K562 (cell line): Measurements from ENCODE around the gene ATP6V0E2. TPM values are rescaled to one million over a fixed set of nuclear protein-coding genes. Genes with fewer than 3 reads are reported as not detected.

Source experiments
- ATAC-seq: fragments of 200-7000 bp; cut with Tn5 transposase; 3 replicates; pipeline ENCODE4 v1.9.1; 2020; ENCODE audit warnings: moderate library complexity
- BruUV-seq: library from RNA; stranded (reverse); fragments of 400-500 nt; replicated peaks from 2 replicates; lab custom pipeline; 2021; lab: Mats Ljungman, UMichigan
- CTCF ChIA-PET: fragments of 300-600 bp; formaldehyde crosslinking; extraction: SDS; loops from one replicate; lab custom pipeline; 2021; ENCODE audit warnings: low intra/inter-chr PET ratio; lab: Yijun Ruan, JAX
- POLR2A ChIA-PET: fragments of 300-600, 350-650 bp; sonication (Branson Sonifier 250); formaldehyde crosslinking; extraction: SDS; loops from one replicate; lab custom pipeline; 2021; ENCODE audit warnings: antibody characterized with exemption, inconsistent platforms; lab: Yijun Ruan, JAX
- DNase-seq, 4 experiments: peaks; one replicate each; pipeline versions ENCODE4 v3.0.0 to v3.0.0-alpha.2; 2011 to 2018; ENCODE audit warnings: low spot score in 3 of 4, mixed read lengths in 3 of 4; ENCODE audit errors: extremely low read depth in 1 of 4
- FAIRE-seq: peaks from 2 replicates; lab custom pipeline; 2011; peaks lifted over from hg19 to GRCh38; lab: Jason Lieb, UNC
- H2AFZ ChIP-seq: 2 replicates; pipeline ENCODE4 v1.6.0; 2011; ENCODE audit warnings: low read depth, low read length, control low read depth, inconsistent platforms
- H3K27ac ChIP-seq: fragments of 200-600 bp; 3 replicates; pipeline ENCODE4 v1.8.0; 2011; ENCODE audit warnings: low read depth, mild to moderate bottlenecking, control low read depth, inconsistent platforms, low read length, moderate library complexity, mixed read lengths; ENCODE audit errors: extremely low read depth
- H3K27me3 ChIP-seq, 2 experiments: fragments of 300-600 bp in 1 of 2; 2 replicates in 1 of 2; 3 replicates in 1 of 2; pipeline versions ENCODE4 v1.6.0 to v1.8.0; 2011; ENCODE audit warnings: inconsistent platforms in 2 of 2, low read length in 2 of 2, mild to moderate bottlenecking in 1 of 2, mixed read lengths in 1 of 2, moderate library complexity in 1 of 2; ENCODE audit not compliant: control insufficient read depth in 2 of 2, insufficient read depth in 2 of 2
- H3K36me3 ChIP-seq: fragments of 300-600 bp; 3 replicates; pipeline ENCODE4 v1.8.0; 2011; ENCODE audit warnings: mild to moderate bottlenecking, low read length, inconsistent platforms; ENCODE audit not compliant: control insufficient read depth, insufficient read depth
- H3K4me1 ChIP-seq, 2 experiments: fragments of 200-600 bp in 1 of 2; replicated peaks in 1 of 2; 2 replicates in 1 of 2; 3 replicates in 1 of 2; pipeline versions ENCODE4 v1.5.1 to v1.8.0; 2011; ENCODE audit warnings: inconsistent platforms in 2 of 2, low read length in 2 of 2, mild to moderate bottlenecking in 1 of 2, mixed read lengths in 1 of 2, moderate library complexity in 1 of 2; ENCODE audit not compliant: control insufficient read depth in 2 of 2, insufficient read depth in 2 of 2
- H3K4me2 ChIP-seq: 2 replicates; pipeline ENCODE4 v1.6.1; 2011; ENCODE audit warnings: low read length, control low read depth, inconsistent platforms, mixed read lengths; ENCODE audit not compliant: insufficient read depth
- H3K4me3 ChIP-seq: fragments of 200-600 bp; sonication (generic), shearing (Covaris generic); 2 replicates; pipeline ENCODE4 v1.5.1; 2016; ENCODE audit warnings: control low read depth, inconsistent platforms
- H3K79me2 ChIP-seq: fragments of 200-600 bp; 3 replicates; pipeline ENCODE4 v1.8.0; 2011; ENCODE audit warnings: low read length, inconsistent platforms; ENCODE audit not compliant: control insufficient read depth, insufficient read depth
- H3K9ac ChIP-seq, 2 experiments: 2 replicates each; pipeline versions ENCODE4 v1.6.0 to v1.6.1; 2011; ENCODE audit warnings: low read depth in 2 of 2, low read length in 2 of 2, control low read depth in 1 of 2, inconsistent platforms in 1 of 2, mild to moderate bottlenecking in 1 of 2, mixed read lengths in 1 of 2; ENCODE audit not compliant: insufficient read depth in 1 of 2
- H3K9me1 ChIP-seq: one replicate; pipeline ENCODE4 v1.6.0; 2011; ENCODE audit warnings: inconsistent platforms, mild to moderate bottlenecking, low read length, moderate library complexity; ENCODE audit not compliant: control insufficient read depth, insufficient read depth
- H3K9me3 ChIP-seq: replicated peaks from 2 replicates; pipeline ENCODE4 v1.5.1; 2011; ENCODE audit warnings: low read depth, low read length, inconsistent platforms; ENCODE audit not compliant: control insufficient read depth, insufficient read depth
- H4K20me1 ChIP-seq: replicated peaks from 2 replicates; pipeline ENCODE4 v1.6.1; 2011; ENCODE audit warnings: low read length, inconsistent platforms, mixed read lengths; ENCODE audit not compliant: control insufficient read depth, insufficient read depth
- CREM ChIP-seq: IDR thresholded peaks from 2 replicates; pipeline ENCODE4 v1.6.1; 2014; ENCODE audit warnings: antibody characterized with exemption, low read depth
- RFX7 ChIP-seq: fragments of 250-450 bp; sonication (Bioruptor Pico); IDR thresholded peaks from 2 replicates; pipeline ENCODE4 v1.5.1; 2021; ENCODE audit warnings: mild to moderate bottlenecking
- ZNF143 ChIP-seq: sonication (generic); formaldehyde crosslinking; IDR thresholded peaks from 2 replicates; pipeline ENCODE4 v1.9.0; 2022; ENCODE audit warnings: mild to moderate bottlenecking, missing genetic modification reagents
- ZNF444 ChIP-seq: fragments of 250-450 bp; sonication (Bioruptor Pico); IDR thresholded peaks from 2 replicates; pipeline ENCODE4 v1.4.0; 2020; ENCODE audit warnings: mild to moderate bottlenecking, moderate library complexity
- WGBS: fragments of 100-300 bp; shearing (Covaris generic); methylation state at CpG from one replicate; pipeline ENCODE4 v1.1.6; 2016; ENCODE audit warnings: low coverage, mixed read lengths; ENCODE audit not compliant: insufficient coverage; ENCODE audit errors: missing lambda C conversion rate; 5-methylcytosine and 5-hydroxymethylcytosine counted together
- in situ Hi-C: fragments of 300-500 bp; cut with MboI; formaldehyde crosslinking; loops from 4 replicates; pipeline ENCODE4 v1.15.0; 2018; ENCODE audit warnings: inconsistent platforms, mixed read lengths
- intact Hi-C: fragments of 100-400 bp; cut with micrococcal nuclease; formaldehyde crosslinking; loops from 2 replicates; pipeline ENCODE4 v1.14.2; 2022
- polyA plus RNA-seq, 8 experiments: library from polyadenylated mRNA; depleted of rRNA in 4 of 8; stranded (reverse) in 5 of 8; unstranded in 3 of 8; fragments of >200 nt; fragmentation: Nextera tagmentation in 2 of 8; fragmentation: Illumina TruSeq in 1 of 8; extraction: Ambion mirVana in 2 of 8; extraction: Trizol in 1 of 8; gene quantifications; 2 replicates each; pipeline versions ENCODE4 v1.2.1 to v1.2.3, GENCODE V29; 2011 to 2014; ENCODE audit warnings: inconsistent platforms in 1 of 8, missing spikeins in 1 of 8
- total RNA-seq, 7 experiments: library from RNA; depleted of rRNA in 6 of 7; stranded (reverse); fragments of >200 nt in 6 of 7; fragmentation: Illumina TruSeq in 2 of 7; extraction: Trizol in 2 of 7; gene quantifications; 2 replicates each; pipeline versions ENCODE4 v1.2.1 to v1.2.3, GENCODE V29; 2011 to 2021; ENCODE audit warnings: low replicate concordance in 1 of 7
- TF ChIP-seq, protein P1 (sequence below): sonication (generic); formaldehyde crosslinking; IDR thresholded peaks from 2 replicates; pipeline ENCODE4 v1.8.1; 2023; ENCODE audit warnings: missing genetic modification reagents, mild to moderate bottlenecking, borderline replicate concordance
- TF ChIP-seq, protein P2 (sequence below): sonication (generic); formaldehyde crosslinking; IDR thresholded peaks from 2 replicates; pipeline ENCODE4 v1.4.0; 2020; ENCODE audit warnings: mild to moderate bottlenecking, missing genetic modification reagents

The ATP6V0E2 gene
- total and polyA plus RNA-seq, 9 of the 15 experiments (the other 6 are each of a cell fraction or from before 2014, with no cell fraction given), result 0.55 to 18.5 (median 10.9) TPM

- FAIRE-seq (no peak), ATAC-seq (no peak), DNase-seq (peak in 1 of 4 experiments; percentile 26)
- in situ Hi-C loops, result no loop called here
- no TSS peak for BruUV-seq
- H3K4me3 ChIP-seq, result no peak overlapping the region
- intact Hi-C loops, result no loop called here
- no peaks in the 10 kb centered on the region for H3K9me3 ChIP-seq
- H4K20me1 ChIP-seq, result no peaks in the 10 kb centered on the region
- H3K79me2 ChIP-seq, result no peaks in the 10 kb centered on the region
- H3K27me3 ChIP-seq, result peaks cover 0 to 8% of the 10 kb centered on the region in 2 experiments; a peak in 2 of 5 replicates
- no peak overlapping the region for H3K9ac ChIP-seq
- H3K4me2 ChIP-seq, result no peak overlapping the region
- H3K4me1 ChIP-seq, result peaks cover 15 to 36% of the 10 kb centered on the region in 2 experiments; a peak in 4 of 5 replicates
- no peak overlapping the region for H2AFZ ChIP-seq
- ChIA-PET POLR2A (interaction anchor here (0.6 to 1.5 kb wide), 2 partner anchors 8 to 1122 kb away, joined by 3 to 7 read pairs; no protein-coding TSS in a partner anchor), CTCF (no interaction called here)
- no peak overlapping the region for H3K27ac ChIP-seq
- H3K9me1 ChIP-seq, result no peaks in the 10 kb centered on the region
- H3K36me3 ChIP-seq, result no peaks in the 10 kb centered on the region
- WGBS, result 38% methylated on average over 4 of the region's 4 CpGs
- TF ChIP-seq CREM, result no peak
- TF ChIP-seq, protein P1, sequence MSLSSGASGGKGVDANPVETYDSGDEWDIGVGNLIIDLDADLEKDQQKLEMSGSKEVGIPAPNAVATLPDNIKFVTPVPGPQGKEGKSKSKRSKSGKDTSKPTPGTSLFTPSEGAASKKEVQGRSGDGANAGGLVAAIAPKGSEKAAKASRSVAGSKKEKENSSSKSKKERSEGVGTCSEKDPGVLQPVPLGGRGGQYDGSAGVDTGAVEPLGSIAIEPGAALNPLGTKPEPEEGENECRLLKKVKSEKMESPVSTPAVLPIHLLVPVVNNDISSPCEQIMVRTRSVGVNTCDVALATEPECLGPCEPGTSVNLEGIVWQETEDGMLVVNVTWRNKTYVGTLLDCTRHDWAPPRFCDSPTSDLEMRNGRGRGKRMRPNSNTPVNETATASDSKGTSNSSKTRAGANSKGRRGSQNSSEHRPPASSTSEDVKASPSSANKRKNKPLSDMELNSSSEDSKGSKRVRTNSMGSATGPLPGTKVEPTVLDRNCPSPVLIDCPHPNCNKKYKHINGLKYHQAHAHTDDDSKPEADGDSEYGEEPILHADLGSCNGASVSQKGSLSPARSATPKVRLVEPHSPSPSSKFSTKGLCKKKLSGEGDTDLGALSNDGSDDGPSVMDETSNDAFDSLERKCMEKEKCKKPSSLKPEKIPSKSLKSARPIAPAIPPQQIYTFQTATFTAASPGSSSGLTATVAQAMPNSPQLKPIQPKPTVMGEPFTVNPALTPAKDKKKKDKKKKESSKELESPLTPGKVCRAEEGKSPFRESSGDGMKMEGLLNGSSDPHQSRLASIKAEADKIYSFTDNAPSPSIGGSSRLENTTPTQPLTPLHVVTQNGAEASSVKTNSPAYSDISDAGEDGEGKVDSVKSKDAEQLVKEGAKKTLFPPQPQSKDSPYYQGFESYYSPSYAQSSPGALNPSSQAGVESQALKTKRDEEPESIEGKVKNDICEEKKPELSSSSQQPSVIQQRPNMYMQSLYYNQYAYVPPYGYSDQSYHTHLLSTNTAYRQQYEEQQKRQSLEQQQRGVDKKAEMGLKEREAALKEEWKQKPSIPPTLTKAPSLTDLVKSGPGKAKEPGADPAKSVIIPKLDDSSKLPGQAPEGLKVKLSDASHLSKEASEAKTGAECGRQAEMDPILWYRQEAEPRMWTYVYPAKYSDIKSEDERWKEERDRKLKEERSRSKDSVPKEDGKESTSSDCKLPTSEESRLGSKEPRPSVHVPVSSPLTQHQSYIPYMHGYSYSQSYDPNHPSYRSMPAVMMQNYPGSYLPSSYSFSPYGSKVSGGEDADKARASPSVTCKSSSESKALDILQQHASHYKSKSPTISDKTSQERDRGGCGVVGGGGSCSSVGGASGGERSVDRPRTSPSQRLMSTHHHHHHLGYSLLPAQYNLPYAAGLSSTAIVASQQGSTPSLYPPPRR, result 0 out of 2 replicates have a peak, but pooled peaks have one; percentile 47
- no peak for TF ChIP-seq RFX7
- TF ChIP-seq ZNF444, result no peak
- no peak for TF ChIP-seq ZNF143
- TF ChIP-seq, protein P2, sequence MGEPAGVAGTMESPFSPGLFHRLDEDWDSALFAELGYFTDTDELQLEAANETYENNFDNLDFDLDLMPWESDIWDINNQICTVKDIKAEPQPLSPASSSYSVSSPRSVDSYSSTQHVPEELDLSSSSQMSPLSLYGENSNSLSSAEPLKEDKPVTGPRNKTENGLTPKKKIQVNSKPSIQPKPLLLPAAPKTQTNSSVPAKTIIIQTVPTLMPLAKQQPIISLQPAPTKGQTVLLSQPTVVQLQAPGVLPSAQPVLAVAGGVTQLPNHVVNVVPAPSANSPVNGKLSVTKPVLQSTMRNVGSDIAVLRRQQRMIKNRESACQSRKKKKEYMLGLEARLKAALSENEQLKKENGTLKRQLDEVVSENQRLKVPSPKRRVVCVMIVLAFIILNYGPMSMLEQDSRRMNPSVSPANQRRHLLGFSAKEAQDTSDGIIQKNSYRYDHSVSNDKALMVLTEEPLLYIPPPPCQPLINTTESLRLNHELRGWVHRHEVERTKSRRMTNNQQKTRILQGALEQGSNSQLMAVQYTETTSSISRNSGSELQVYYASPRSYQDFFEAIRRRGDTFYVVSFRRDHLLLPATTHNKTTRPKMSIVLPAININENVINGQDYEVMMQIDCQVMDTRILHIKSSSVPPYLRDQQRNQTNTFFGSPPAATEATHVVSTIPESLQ (CRISPR knock-in tag), result no peak
These were observed 1.6 kb downstream of the ATP6V0E2 start for GRCh38 chr7:149875396-149875795.
